Fibroblast of villous mesenchyme (primary cell): Measurements from ENCODE around the gene TLE3. TPM values are rescaled to one million over a fixed set of nuclear protein-coding genes. Genes with fewer than 3 reads are reported as not detected.

Source experiments
- DNase-seq: peaks from one replicate; pipeline ENCODE4 v3.0.0-alpha.2; 2010; ENCODE audit warnings: low read depth
- H3K4me3 ChIP-seq: 2 replicates; pipeline ENCODE4 v1.5.1; 2011; ENCODE audit warnings: low read depth, mild to moderate bottlenecking, low read length
- total RNA-seq: library from RNA; depleted of rRNA; stranded (reverse); fragments of >200 nt; gene quantifications from 2 replicates; pipeline ENCODE4 v1.2.3, GENCODE V29; 2012
- TF ChIP-seq, protein P1 (sequence below): IDR thresholded peaks from 2 replicates; pipeline ENCODE4 v1.5.1; 2012; ENCODE audit warnings: low read depth, mild to moderate bottlenecking, low read length; ENCODE audit not compliant: insufficient read depth

TLE3 gene
- total RNA-seq, 1 donor, result 13.0 TPM

DNA sequence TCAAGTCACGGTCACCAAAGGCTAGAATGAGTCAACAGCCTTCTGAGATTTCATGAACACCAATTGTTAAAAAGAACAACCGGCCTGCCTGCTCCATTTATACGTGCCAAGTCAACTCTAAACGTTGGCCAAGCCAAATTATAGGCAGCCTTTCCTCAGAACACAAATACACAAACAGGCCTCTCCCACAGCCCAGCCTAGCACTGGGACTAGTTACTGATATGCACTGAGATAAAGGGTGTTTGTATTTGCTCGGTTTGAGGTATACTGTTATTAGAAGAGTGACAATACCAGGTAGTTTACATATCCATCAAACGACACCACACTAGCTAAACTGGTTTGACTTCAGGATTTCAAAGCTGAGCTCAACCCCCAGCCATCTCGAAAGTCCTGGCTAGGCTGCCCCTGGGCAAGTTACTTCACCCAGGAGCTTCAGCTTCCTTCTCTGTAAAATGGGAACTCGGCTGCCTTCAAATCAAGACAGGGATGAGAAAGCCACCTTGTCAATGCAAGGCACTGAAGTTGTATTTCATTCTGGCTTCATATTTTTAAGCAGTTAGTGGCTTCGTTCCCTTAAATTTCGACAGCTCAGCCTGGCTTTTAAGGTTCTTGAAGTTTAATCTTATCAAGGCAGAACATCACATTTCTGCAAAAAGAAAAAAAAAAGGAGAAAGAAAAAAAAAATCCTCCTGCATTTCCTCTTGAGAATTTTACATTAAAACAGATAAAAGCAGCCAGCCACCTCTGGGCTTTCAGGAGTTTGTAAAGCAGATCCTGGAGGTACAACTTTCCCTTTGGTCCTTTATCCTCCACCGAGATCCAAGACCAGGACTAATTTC, 4.0 kb downstream of the TLE3 start:
- peak; percentile 38 for DNase-seq
- TF ChIP-seq, protein P1, sequence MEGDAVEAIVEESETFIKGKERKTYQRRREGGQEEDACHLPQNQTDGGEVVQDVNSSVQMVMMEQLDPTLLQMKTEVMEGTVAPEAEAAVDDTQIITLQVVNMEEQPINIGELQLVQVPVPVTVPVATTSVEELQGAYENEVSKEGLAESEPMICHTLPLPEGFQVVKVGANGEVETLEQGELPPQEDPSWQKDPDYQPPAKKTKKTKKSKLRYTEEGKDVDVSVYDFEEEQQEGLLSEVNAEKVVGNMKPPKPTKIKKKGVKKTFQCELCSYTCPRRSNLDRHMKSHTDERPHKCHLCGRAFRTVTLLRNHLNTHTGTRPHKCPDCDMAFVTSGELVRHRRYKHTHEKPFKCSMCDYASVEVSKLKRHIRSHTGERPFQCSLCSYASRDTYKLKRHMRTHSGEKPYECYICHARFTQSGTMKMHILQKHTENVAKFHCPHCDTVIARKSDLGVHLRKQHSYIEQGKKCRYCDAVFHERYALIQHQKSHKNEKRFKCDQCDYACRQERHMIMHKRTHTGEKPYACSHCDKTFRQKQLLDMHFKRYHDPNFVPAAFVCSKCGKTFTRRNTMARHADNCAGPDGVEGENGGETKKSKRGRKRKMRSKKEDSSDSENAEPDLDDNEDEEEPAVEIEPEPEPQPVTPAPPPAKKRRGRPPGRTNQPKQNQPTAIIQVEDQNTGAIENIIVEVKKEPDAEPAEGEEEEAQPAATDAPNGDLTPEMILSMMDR, result no peak
- H3K4me3 ChIP-seq, result peak overlapping the region; percentile 94

GRCh38 chr15:70093070-70093469, 4.6 kb downstream of the TLE3 start:
- TF ChIP-seq, protein P1, result no peak

GRCh38 chr15:70092464-70093027, 5.2 kb downstream of the TLE3 start:
- TF ChIP-seq, protein P1, result no peak
- DNase-seq, result peak; percentile 88
- H3K4me3 ChIP-seq, result peak overlapping the region; percentile 94

More at GRCh38 chr15:70093070-70093469, 4.6 kb downstream of the TLE3 start:
- peak; percentile 78 for DNase-seq
- peak overlapping the region; percentile 94 for H3K4me3 ChIP-seq

GRCh38 chr15:70091726-70092463, 5.8 kb downstream of the TLE3 start:
- TF ChIP-seq, protein P1, result no peak
- H3K4me3 ChIP-seq, result peak overlapping the region; percentile 94
- peak; percentile 72 for DNase-seq

DNA sequence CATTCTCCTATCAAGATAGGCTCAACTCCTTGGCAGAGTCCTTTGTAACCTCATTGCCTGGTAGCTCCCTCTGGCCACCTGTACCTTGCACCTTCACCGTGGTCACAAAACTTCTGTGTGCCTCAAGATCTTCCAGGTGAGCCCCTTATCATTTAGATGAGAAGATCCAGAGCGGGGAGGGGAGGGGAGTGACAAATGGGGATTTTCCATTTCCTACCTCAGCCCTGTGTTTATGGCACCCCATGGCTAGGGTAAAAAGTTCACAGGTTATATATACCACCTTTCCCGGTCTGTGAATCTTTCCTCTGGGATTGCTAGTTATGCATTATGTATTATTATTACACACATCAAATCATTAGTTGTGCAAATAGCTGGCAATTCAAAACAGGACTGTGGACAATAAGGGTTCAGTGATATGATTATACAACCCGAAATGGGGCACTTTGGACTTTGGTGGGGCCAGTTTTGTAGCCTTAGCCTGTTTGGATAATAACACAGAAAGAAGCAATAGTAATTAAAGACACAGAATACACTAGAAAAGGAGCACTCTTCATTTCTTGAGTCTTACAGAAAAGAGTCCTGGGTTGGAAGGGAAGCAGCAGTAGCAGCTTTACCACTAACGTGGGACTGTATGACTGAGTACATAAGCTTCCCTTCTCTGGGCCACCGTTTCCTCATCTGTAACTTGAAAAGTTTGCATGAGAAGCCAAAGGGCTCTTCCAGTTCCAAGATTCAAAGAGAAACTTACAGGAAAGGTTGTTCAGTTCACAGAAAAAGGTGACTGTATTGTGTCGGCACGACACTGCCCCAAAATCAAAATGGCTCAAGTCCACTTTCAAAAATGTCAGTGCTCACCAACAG, 7.1 kb downstream of the TLE3 start:
- H3K4me3 ChIP-seq, result no peak overlapping the region
- TF ChIP-seq, protein P1, result no peak
- no peak for DNase-seq

GRCh38 chr15:70089692-70089971, 8.1 kb downstream of the TLE3 start:
- TF ChIP-seq, protein P1, result no peak
- no peak overlapping the region for H3K4me3 ChIP-seq
- DNase-seq, result no peak
